Neural cell (in vitro differentiated cells): Measurements from ENCODE around the gene PLD4. TPM values are rescaled to one million over a fixed set of nuclear protein-coding genes. Genes with fewer than 3 reads are reported as not detected.

Experiments
- H2AFZ ChIP-seq: fragments of 200-600, 300-800 bp; sonication (generic), shearing (Covaris generic); 2 replicates; pipeline ENCODE4 v1.6.0; 2014; ENCODE audit warnings: low read depth, mild to moderate bottlenecking, antibody characterized with exemption, low read length, moderate library complexity
- H3F3A ChIP-seq: fragments of 200-600 bp; shearing (Covaris generic); 2 replicates; pipeline ENCODE4 v1.6.1; 2016; ENCODE audit warnings: mild to moderate bottlenecking, moderate library complexity, mixed read lengths, antibody characterized with exemption, low read length; ENCODE audit not compliant: insufficient read depth, poor library complexity, severe bottlenecking
- H3K27ac ChIP-seq: fragments of 200-600, 300-800 bp; sonication (generic), shearing (Covaris generic); 2 replicates; pipeline ENCODE4 v1.5.1; 2014; ENCODE audit warnings: mild to moderate bottlenecking, low read length, moderate library complexity
- H3K27me3 ChIP-seq: fragments of 300-800, 200-600 bp; sonication (generic), shearing (Covaris generic); 2 replicates; pipeline ENCODE4 v1.6.0; 2014; ENCODE audit warnings: mild to moderate bottlenecking, low read depth, low read length, moderate library complexity; ENCODE audit not compliant: insufficient read depth
- H3K36me3 ChIP-seq: fragments of 300-800, 200-600 bp; sonication (generic), shearing (Covaris generic); 2 replicates; pipeline ENCODE4 v1.5.1; 2014; ENCODE audit warnings: mild to moderate bottlenecking, antibody characterized with exemption, low read length, moderate library complexity; ENCODE audit not compliant: insufficient read depth
- H3K4me2 ChIP-seq: fragments of 300-800, 200-600 bp; sonication (generic), shearing (Covaris generic); 2 replicates; pipeline ENCODE4 v1.6.0; 2014; ENCODE audit warnings: mild to moderate bottlenecking, low read length
- H3K4me3 ChIP-seq: fragments of 300-800, 200-600 bp; sonication (generic), shearing (Covaris generic); 2 replicates; pipeline ENCODE4 v1.5.1; 2014; ENCODE audit warnings: mild to moderate bottlenecking, low read length, moderate library complexity
- H3K79me2 ChIP-seq: fragments of 200-600 bp; shearing (Covaris generic); replicated peaks from 2 replicates; pipeline ENCODE4 v1.6.0; 2014; ENCODE audit warnings: mild to moderate bottlenecking, low read length, moderate library complexity; ENCODE audit not compliant: insufficient read depth
- H3K9ac ChIP-seq: fragments of 300-800, 200-600 bp; sonication (generic), shearing (Covaris generic); 2 replicates; pipeline ENCODE4 v1.6.1; 2016; ENCODE audit warnings: mild to moderate bottlenecking, low read length, mixed read lengths
- H3K9me2 ChIP-seq: fragments of 200-600 bp; shearing (Covaris generic); 2 replicates; pipeline ENCODE4 v1.6.1; 2016; ENCODE audit warnings: mild to moderate bottlenecking, low read length, mixed read lengths; ENCODE audit not compliant: insufficient read depth
- H3K9me3 ChIP-seq: fragments of 200-600, 300-800 bp; sonication (generic), shearing (Covaris generic); 2 replicates; pipeline ENCODE4 v1.6.1; 2016; ENCODE audit warnings: mild to moderate bottlenecking, mixed run types, low read length, moderate library complexity, mixed read lengths
- H4K20me1 ChIP-seq: fragments of 200-600 bp; shearing (Covaris generic); 2 replicates; pipeline ENCODE4 v1.6.1; 2016; ENCODE audit warnings: mild to moderate bottlenecking, mixed run types; ENCODE audit not compliant: insufficient read depth
- CTCF ChIP-seq: fragments of 450-650 bp; IDR thresholded peaks from 2 replicates; pipeline ENCODE4 v1.5.1; 2014; ENCODE audit warnings: antibody characterized with exemption, mild to moderate bottlenecking, moderate library complexity; ENCODE audit not compliant: poor library complexity, severe bottlenecking
- EP300 ChIP-seq: fragments of 450-650 bp; conservative IDR thresholded peaks from 2 replicates; pipeline ENCODE4 v1.6.1; 2014; ENCODE audit warnings: antibody characterized with exemption, mild to moderate bottlenecking, moderate library complexity; ENCODE audit not compliant: poor library complexity, severe bottlenecking
- EZH2 ChIP-seq: fragments of 200-600, 300-800 bp; shearing (Covaris generic), sonication (generic); IDR thresholded peaks from 2 replicates; pipeline ENCODE4 v1.6.1; 2014; ENCODE audit warnings: antibody characterized with exemption, low read length, borderline replicate concordance, mild to moderate bottlenecking; ENCODE audit not compliant: insufficient read depth, poor library complexity, severe bottlenecking
- MXI1 ChIP-seq: fragments of 450-650 bp; conservative IDR thresholded peaks from 2 replicates; pipeline ENCODE4 v1.6.1; 2014; ENCODE audit warnings: antibody characterized with exemption, mild to moderate bottlenecking; ENCODE audit not compliant: poor library complexity, severe bottlenecking
- POLR2AphosphoS5 ChIP-seq: IDR thresholded peaks from 2 replicates; pipeline ENCODE4 v1.6.1; 2012
- RAD21 ChIP-seq: fragments of 450-650 bp; conservative IDR thresholded peaks from 2 replicates; pipeline ENCODE4 v1.6.1; 2014; ENCODE audit warnings: antibody characterized with exemption, mild to moderate bottlenecking, moderate library complexity
- REST ChIP-seq: IDR thresholded peaks from 2 replicates; pipeline ENCODE4 v1.6.1; 2012; ENCODE audit warnings: borderline replicate concordance
- SMC3 ChIP-seq: fragments of 450-650 bp; conservative IDR thresholded peaks from 2 replicates; pipeline ENCODE4 v1.6.1; 2014; ENCODE audit warnings: antibody characterized with exemption, mild to moderate bottlenecking, moderate library complexity; ENCODE audit not compliant: poor library complexity
- TAF1 ChIP-seq: IDR thresholded peaks from 2 replicates; pipeline ENCODE4 v1.6.1; 2012; ENCODE audit warnings: low read depth
- polyA plus RNA-seq: library from polyadenylated mRNA; depleted of rRNA; stranded (reverse); fragments of >200 nt; gene quantifications from 2 replicates; pipeline ENCODE4 v1.2.3, GENCODE V29; 2014

PLD4 gene
- polyA plus RNA-seq, 1 donor from 2014 or later, result not detected

- TF ChIP-seq SMC3, result no peak
- no peak for TF ChIP-seq RAD21
- TF ChIP-seq CTCF, result no peak
- TF ChIP-seq MXI1, result no peak
- no peak for TF ChIP-seq TAF1
- no peak for TF ChIP-seq EP300
- no peak for TF ChIP-seq POLR2AphosphoS5
- TF ChIP-seq EZH2, result no peak
- no peak for TF ChIP-seq REST
- no peak overlapping the region for H3K4me2 ChIP-seq
- H3K27ac ChIP-seq, result no peak overlapping the region
- no peak overlapping the region for H2AFZ ChIP-seq
- H3K4me3 ChIP-seq, result no peak overlapping the region
- H3F3A ChIP-seq, result no peaks in the 10 kb centered on the region
- H3K9me2 ChIP-seq, result no peaks in the 10 kb centered on the region
- no peaks in the 10 kb centered on the region for H3K79me2 ChIP-seq
- no peaks in the 10 kb centered on the region for H3K9me3 ChIP-seq
- H3K27me3 ChIP-seq, result no peaks in the 10 kb centered on the region
- H3K9ac ChIP-seq, result no peak overlapping the region
- H4K20me1 ChIP-seq, result no peaks in the 10 kb centered on the region
- no peaks in the 10 kb centered on the region for H3K36me3 ChIP-seq
Observed at GRCh38 chr14:104900639-104901512, 23.8 kb upstream of the PLD4 start.

DNA sequence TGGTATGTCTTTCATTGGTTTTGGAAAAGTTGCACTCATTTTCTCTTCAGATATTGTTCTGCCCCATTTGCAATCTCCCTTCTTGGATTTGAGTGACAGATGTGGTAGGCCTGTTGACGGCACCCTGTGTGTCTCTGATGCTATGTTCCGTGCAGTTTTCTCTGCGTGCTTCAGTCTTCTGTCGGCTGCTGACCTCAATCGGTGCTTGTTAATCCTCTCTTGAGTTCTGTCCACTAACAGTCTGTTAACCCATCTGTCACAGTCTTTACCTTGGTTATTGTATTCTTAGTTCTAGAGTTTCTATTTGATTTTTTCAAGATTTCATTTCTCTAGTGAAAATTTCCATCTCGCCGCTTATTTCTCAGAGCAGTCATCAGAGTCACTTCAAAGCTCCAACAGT is 20.7 kb upstream of the PLD4 start:
- Histone ChIP-seq H3K4me3 (no peak overlapping the region), H3K36me3 (no peaks in the 10 kb centered on the region), H3K9me2 (no peaks in the 10 kb centered on the region), H3K27me3 (no peaks in the 10 kb centered on the region), H3K4me2 (no peak overlapping the region), H3K9ac (no peak overlapping the region), H3K9me3 (no peaks in the 10 kb centered on the region), H3F3A (no peaks in the 10 kb centered on the region), H3K27ac (no peak overlapping the region), H3K79me2 (no peaks in the 10 kb centered on the region), H4K20me1 (no peaks in the 10 kb centered on the region), H2AFZ (no peak overlapping the region)
- TF ChIP-seq MXI1 (no peak), SMC3 (no peak), EZH2 (no peak), TAF1 (no peak), RAD21 (no peak), EP300 (no peak), POLR2AphosphoS5 (no peak), REST (no peak), CTCF (no peak)
